AG04450 (cell line): ENCODE measurements around the gene ARTN. TPM values are rescaled to one million over a fixed set of nuclear protein-coding genes. Genes with fewer than 3 reads are reported as not detected.
A peak's percentile ranks its signal among the peaks of the same experiment; 100 is the strongest.

ENCODE experiments used
- CTCF ChIA-PET: fragments of 300-600, 350-600 bp; formaldehyde crosslinking; extraction: SDS; loops from one replicate; lab custom pipeline; 2022; ENCODE audit warnings: antibody characterized with exemption, inconsistent platforms; lab: Charles Lee
- POLR2A ChIA-PET: fragments of 350-600 bp; formaldehyde crosslinking; extraction: SDS; loops from one replicate; lab custom pipeline; 2021; ENCODE audit warnings: antibody characterized with exemption, inconsistent platforms; lab: Yijun Ruan, JAX
- DNase-seq: peaks from one replicate; pipeline ENCODE4 v3.0.0-alpha.2; 2011; ENCODE audit warnings: low read depth, low spot score
- H3K27ac ChIP-seq: one replicate; pipeline ENCODE4 v1.5.1; 2012; ENCODE audit warnings: low read depth, low read length, control low read depth
- H3K27me3 ChIP-seq: one replicate; pipeline ENCODE4 v1.6.0; 2012; ENCODE audit warnings: low read length; ENCODE audit not compliant: control insufficient read depth, insufficient read depth
- H3K4me3 ChIP-seq: 2 replicates; pipeline ENCODE4 v1.5.1; 2011; ENCODE audit warnings: mild to moderate bottlenecking, low read depth, low read length, control low read depth
- H3K9me3 ChIP-seq: 2 replicates; pipeline ENCODE4 v1.5.1; 2012; ENCODE audit warnings: low read length; ENCODE audit not compliant: control insufficient read depth, insufficient read depth
- polyA plus RNA-seq: library from polyadenylated mRNA; depleted of rRNA; stranded (reverse); fragments of >200 nt; gene quantifications from 2 replicates; pipeline ENCODE4 v1.2.3, GENCODE V29; 2011
- TF ChIP-seq, protein P1 (sequence below): IDR thresholded peaks from 2 replicates; pipeline ENCODE4 v1.5.1; 2011; ENCODE audit warnings: low read depth, low read length, control low read depth, inconsistent platforms

Gene ARTN
- polyA plus RNA-seq, 1 experiment: not detected

- Histone ChIP-seq H3K27me3 (no peaks in the 10 kb centered on the region), H3K4me3 (no peak overlapping the region), H3K27ac (no peak overlapping the region), H3K9me3 (no peaks in the 10 kb centered on the region; the same call in 1 of the 2 replicates)
- DNase-seq: no peak
- POLR2A ChIA-PET: no interaction called here
- TF ChIP-seq, protein P1, sequence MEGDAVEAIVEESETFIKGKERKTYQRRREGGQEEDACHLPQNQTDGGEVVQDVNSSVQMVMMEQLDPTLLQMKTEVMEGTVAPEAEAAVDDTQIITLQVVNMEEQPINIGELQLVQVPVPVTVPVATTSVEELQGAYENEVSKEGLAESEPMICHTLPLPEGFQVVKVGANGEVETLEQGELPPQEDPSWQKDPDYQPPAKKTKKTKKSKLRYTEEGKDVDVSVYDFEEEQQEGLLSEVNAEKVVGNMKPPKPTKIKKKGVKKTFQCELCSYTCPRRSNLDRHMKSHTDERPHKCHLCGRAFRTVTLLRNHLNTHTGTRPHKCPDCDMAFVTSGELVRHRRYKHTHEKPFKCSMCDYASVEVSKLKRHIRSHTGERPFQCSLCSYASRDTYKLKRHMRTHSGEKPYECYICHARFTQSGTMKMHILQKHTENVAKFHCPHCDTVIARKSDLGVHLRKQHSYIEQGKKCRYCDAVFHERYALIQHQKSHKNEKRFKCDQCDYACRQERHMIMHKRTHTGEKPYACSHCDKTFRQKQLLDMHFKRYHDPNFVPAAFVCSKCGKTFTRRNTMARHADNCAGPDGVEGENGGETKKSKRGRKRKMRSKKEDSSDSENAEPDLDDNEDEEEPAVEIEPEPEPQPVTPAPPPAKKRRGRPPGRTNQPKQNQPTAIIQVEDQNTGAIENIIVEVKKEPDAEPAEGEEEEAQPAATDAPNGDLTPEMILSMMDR: no peak
- CTCF ChIA-PET: interaction anchor here (1.1 to 1.8 kb wide), 2 partner anchors 34 to 80 kb away, joined by 3 to 4 read pairs; no protein-coding TSS in a partner anchor
Observed at GRCh38 chr1:43968348-43968948, 34.8 kb downstream of the ARTN start.

DNA sequence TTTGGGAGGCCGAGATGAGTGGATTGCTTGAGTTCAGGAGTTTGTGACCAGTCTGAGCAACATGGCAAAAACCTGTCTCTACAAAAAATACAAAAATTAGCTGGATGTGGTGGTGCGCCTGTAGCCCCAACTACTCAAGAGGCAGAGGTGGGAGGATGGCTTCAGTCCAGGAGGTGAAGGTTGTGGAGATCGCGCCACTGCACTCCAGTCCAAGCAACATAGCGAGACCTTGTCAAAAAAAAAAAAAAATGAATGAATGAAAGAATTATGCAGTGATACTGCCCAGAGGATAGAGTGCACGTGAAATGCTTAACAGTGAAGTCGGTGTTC lies 35.8 kb downstream of the ARTN start:
- no peak for DNase-seq
- POLR2A ChIA-PET: interaction anchor here (0.7 kb wide), 1 partner anchor 62 kb away, joined by 3 read pairs; no protein-coding TSS in a partner anchor
- Histone ChIP-seq H3K27me3 (no peaks in the 10 kb centered on the region), H3K27ac (no peak overlapping the region), H3K9me3 (no peaks in the 10 kb centered on the region; the same call in 1 of the 2 replicates), H3K4me3 (no peak overlapping the region)
- CTCF ChIA-PET: interaction anchor here (2.2 kb wide), 1 partner anchor 35 kb away, joined by 12 read pairs; no protein-coding TSS in a partner anchor
- TF ChIP-seq, protein P1: no peak

- Histone ChIP-seq H3K27ac (no peak within 1 kb of the TSS), H3K27me3 (no peaks in the 10 kb centered on the region), H3K9me3 (no peaks in the 10 kb centered on the region; the same call in none of the 2 replicates), H3K4me3 (peak within 1 kb of the TSS; percentile 94)
- TF ChIP-seq, protein P1: no peak; the same call in 1 of the 2 replicates
- CTCF ChIA-PET: interaction anchor here (1.2 to 2.2 kb wide), 3 partner anchors 24 to 206 kb away, joined by 3 to 12 read pairs (median 6); no protein-coding TSS in a partner anchor
- POLR2A ChIA-PET: interaction anchor here (0.7 to 1.1 kb wide), 2 partner anchors 22 to 62 kb away, joined by 3 read pairs; partner anchors contain the start of gene IPO13
- DNase-seq: peak; percentile 91
Observed at GRCh38 chr1:43969746-43970466, 36.3 kb downstream of the ARTN start, which contains the start of gene DPH2. DPH2 (plus strand) TSS chr1:43970010; CDS start chr1:43970176, 166 bp downstream.

DNA sequence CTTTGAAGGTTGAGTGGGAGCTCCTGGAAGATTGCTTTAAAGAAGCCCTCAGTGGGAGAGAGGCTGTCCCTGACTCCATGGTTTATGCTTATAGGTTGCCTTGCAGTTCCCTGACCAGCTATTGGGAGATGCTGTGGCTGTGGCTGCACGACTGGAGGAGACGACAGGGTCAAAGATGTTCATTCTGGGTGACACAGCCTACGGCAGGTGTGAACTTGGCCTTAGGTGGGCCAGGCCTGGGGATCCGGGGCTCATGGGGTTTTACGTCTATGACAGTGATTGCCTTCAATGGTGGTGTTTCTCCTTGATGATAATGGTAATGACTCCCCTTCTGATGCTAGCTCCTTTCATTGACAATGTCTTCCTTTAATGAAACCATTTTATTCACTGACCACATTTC lies 36.9 kb downstream of the ARTN start:
- H3K9me3 ChIP-seq: no peaks in the 10 kb centered on the region; the same call in none of the 2 replicates
- H3K4me3 ChIP-seq: peak overlapping the region; percentile 94
- TF ChIP-seq, protein P1: no peak
- no peak overlapping the region for H3K27ac ChIP-seq
- H3K27me3 ChIP-seq: no peaks in the 10 kb centered on the region
- DNase-seq: no peak
- CTCF ChIA-PET: interaction anchor here (1.2 to 2.2 kb wide), 3 partner anchors 25 to 207 kb away, joined by 3 to 12 read pairs (median 6); no protein-coding TSS in a partner anchor
- POLR2A ChIA-PET: interaction anchor here (1.1 kb wide), 1 partner anchor 23 kb away, joined by 3 read pairs; the partner anchor contains the start of gene IPO13
